ENCODE data around the gene SLC16A3.

SLC16A3 gene

DNA sequence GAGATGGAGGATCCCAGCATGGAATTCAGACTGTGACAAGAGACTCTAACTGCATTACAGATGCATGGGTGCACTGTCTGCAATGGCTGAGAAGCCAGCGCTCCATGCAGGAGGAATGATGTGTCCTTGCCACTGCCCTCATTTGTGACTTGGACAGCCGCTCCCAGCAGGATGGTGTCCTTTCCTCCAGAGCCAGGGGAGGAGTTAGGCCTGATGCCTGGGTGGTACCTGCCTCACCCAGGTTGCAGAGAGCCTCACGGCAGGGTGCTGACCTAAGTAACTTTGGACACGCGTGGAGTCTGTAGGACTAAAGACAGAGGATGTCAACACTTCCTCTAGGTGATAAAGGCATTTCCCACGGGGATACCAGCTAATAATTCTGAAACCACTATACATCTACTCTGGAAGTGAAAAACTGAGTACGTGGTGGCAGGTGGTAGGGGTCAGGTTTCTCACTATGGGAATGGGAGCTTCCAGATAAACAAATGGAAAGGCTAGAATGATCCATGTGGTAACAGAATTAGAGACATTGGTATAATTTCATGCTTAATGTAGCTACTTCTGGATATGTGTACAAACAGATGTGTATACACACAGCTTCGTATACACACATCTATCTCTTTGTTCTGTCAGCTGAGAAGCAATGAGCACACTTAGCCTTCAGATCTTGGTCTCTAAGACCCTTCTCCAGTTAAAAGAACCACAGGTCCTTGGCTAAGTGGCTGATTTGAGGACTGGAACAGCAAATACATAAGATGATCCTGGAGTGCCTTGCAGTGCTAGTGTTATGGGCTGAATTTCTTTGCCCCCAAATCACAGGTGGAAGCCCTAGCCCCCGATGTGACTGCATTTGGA lies 58.4 kb downstream of the SLC16A3 start:
- no peak for DNase-seq (ENCODE audit: low read depth)

DNA sequence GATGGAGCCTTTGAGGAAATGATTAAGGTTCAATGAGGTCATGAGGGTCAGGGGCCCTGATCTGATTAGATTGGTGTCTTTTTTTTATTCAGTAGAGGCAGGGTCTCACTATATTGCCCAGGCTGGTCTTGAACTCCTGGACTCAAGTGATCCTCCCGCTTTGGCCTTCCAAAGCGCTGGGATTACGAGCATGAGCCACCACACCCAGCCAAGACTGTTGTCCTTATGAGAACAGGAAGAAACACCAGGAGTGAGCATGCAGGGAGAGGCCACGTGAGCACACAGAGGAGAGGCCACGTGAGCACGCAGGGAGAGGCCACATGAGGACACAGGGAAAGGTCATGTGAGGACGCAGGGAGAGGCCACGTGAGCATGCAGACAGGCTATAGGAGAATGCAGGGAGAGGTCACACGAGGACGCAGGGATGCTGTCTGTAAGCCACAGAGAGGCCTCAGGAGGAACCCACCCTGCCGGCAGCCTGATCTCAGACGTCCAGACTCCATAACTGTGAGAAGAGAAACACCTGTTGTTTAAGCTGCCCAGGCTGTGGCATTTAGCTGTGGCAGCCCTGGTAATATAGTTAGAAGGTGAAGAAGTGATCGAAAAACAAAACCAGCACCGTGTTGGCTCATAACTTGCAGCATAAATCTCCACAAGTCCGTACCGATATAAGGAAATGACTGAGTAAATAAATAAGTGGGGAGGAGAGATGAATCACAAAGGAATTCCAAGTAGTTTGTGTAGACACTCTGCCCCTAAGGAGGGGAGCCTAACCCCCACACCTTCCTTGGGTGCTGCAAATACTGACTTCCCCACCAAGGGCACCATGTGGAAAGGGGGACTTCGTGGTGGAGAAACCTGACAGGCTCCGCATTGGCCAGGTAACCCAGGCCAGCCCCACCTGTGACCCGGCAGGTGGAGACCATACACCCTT lies 59.3 kb downstream of the SLC16A3 start:
- DNase-seq (ENCODE audit: low read depth) = no peak
